ENCODE results near the gene KLHL26.
"Not testable (repeated sequence)": the region's sequence is repeated elsewhere in the genome, so short reads cannot be mapped to it uniquely, and the experiment has no call there.

The KLHL26 gene

GRCh38 chr19:18636969-18637629 is at the start of gene KLHL26:
Gene KLHL26, plus strand, starts transcription at chr19:18637028. Its CDS starts 27 bp downstream, at chr19:18637055.
- DNase-seq (ENCODE audit: low read depth, low spot score) = no peak

GRCh38 chr19:18587561-18587960 is 49.3 kb upstream of the KLHL26 start:
- no peak for DNase-seq (ENCODE audit: low read depth, low spot score)

GRCh38 chr19:18587962-18588610 is 48.7 kb upstream of the KLHL26 start:
- no peak for DNase-seq (ENCODE audit: low read depth, low spot score)

- no peak for DNase-seq (ENCODE audit: low read depth, low spot score)
Measured at GRCh38 chr19:18588611-18589379, 48.0 kb upstream of the KLHL26 start, which contains the start of gene REX1BD. Gene REX1BD, plus strand, starts transcription at chr19:18588798. Its CDS starts 4 bp downstream, at chr19:18588802.

- DNase-seq (ENCODE audit: low read depth, low spot score) = no peak
Measured at GRCh38 chr19:18589380-18590272, 47.2 kb upstream of the KLHL26 start.

GRCh38 chr19:18590273-18591272 is 46.3 kb upstream of the KLHL26 start:
- no peak for DNase-seq (ENCODE audit: low read depth, low spot score)

- DNase-seq (ENCODE audit: low read depth, low spot score) = no peak
Measured at GRCh38 chr19:18591735-18592385, 45.0 kb upstream of the KLHL26 start.

GRCh38 chr19:18592732-18593131 is 44.1 kb upstream of the KLHL26 start:
- not testable (repeated sequence) for DNase-seq (ENCODE audit: low read depth, low spot score)

GRCh38 chr19:18593367-18594095 is 43.3 kb upstream of the KLHL26 start:
- no peak for DNase-seq (ENCODE audit: low read depth, low spot score)

- no peak for DNase-seq (ENCODE audit: low read depth, low spot score)
Measured at GRCh38 chr19:18594096-18594823, 42.6 kb upstream of the KLHL26 start.

GRCh38 chr19:18594824-18595373 is 41.9 kb upstream of the KLHL26 start:
- no peak for DNase-seq (ENCODE audit: low read depth, low spot score)

GRCh38 chr19:18595475-18595874 is 41.4 kb upstream of the KLHL26 start:
- no peak for DNase-seq (ENCODE audit: low read depth, low spot score)

- no peak for DNase-seq (ENCODE audit: low read depth, low spot score)
Measured at GRCh38 chr19:18596752-18597157, 40.1 kb upstream of the KLHL26 start.

GRCh38 chr19:18597809-18598660 is 38.8 kb upstream of the KLHL26 start:
- no peak for DNase-seq (ENCODE audit: low read depth, low spot score)

- no peak for DNase-seq (ENCODE audit: low read depth, low spot score)
Measured at GRCh38 chr19:18599485-18599884, 37.3 kb upstream of the KLHL26 start.

- not testable (repeated sequence) for DNase-seq (ENCODE audit: low read depth, low spot score)
Measured at GRCh38 chr19:18600692-18601397, 36.0 kb upstream of the KLHL26 start.

Measured in smooth muscle cell of the brain vasculature (primary cell).